GM18505 (cell line): ENCODE data around the gene SFSWAP.

Experiments used
- ATAC-seq: cut with Tn5 transposase; IDR thresholded peaks from one replicate; pipeline ENCODE4 v1.9.1; 2021; ENCODE audit not compliant: unreplicated experiment
- POLR2A ChIP-seq: IDR thresholded peaks from 4 replicates; pipeline ENCODE4 v1.6.1; 2011; ENCODE audit warnings: borderline replicate concordance; ENCODE audit not compliant: insufficient read depth, insufficient read length; ENCODE audit errors: extremely low read depth

Gene SFSWAP

GRCh38 chr12:131745706-131746105, 34.8 kb downstream of the SFSWAP start:
- ATAC-seq, result no peak
- no peak for TF ChIP-seq POLR2A

GRCh38 chr12:131747276-131748177, 36.6 kb downstream of the SFSWAP start:
- no peak for TF ChIP-seq POLR2A
- no peak for ATAC-seq

GRCh38 chr12:131749618-131750315, 38.9 kb downstream of the SFSWAP start:
- TF ChIP-seq POLR2A, result no peak
- no peak for ATAC-seq

- ATAC-seq, result no peak
- TF ChIP-seq POLR2A, result no peak
Observed at GRCh38 chr12:131751335-131751734, 40.4 kb downstream of the SFSWAP start.

GRCh38 chr12:131752451-131752850, 41.6 kb downstream of the SFSWAP start:
- no peak for ATAC-seq
- no peak for TF ChIP-seq POLR2A

GRCh38 chr12:131753005-131753404, 42.1 kb downstream of the SFSWAP start:
- ATAC-seq, result no peak

GRCh38 chr12:131753757-131754156, 42.9 kb downstream of the SFSWAP start:
- TF ChIP-seq POLR2A, result no peak
- no peak for ATAC-seq

More at GRCh38 chr12:131753005-131753404, 42.1 kb downstream of the SFSWAP start:
- no peak for TF ChIP-seq POLR2A

- no peak for ATAC-seq
- no peak for TF ChIP-seq POLR2A
Observed at GRCh38 chr12:131754184-131754583, 43.3 kb downstream of the SFSWAP start.

GRCh38 chr12:131755305-131756113, 44.6 kb downstream of the SFSWAP start:
- no peak for ATAC-seq
- no peak for TF ChIP-seq POLR2A

- no peak for ATAC-seq
- no peak for TF ChIP-seq POLR2A
Observed at GRCh38 chr12:131756441-131756840, 45.6 kb downstream of the SFSWAP start.

- ATAC-seq, result no peak
- no peak for TF ChIP-seq POLR2A
Observed at GRCh38 chr12:131757111-131757510, 46.2 kb downstream of the SFSWAP start.

GRCh38 chr12:131758016-131758739, 47.3 kb downstream of the SFSWAP start:
- no peak for TF ChIP-seq POLR2A
- ATAC-seq, result no peak
